Hematopoietic multipotent progenitor cell treated with erythropoietin and hydrocortisone succinate and interleukin-3 and kit ligand, for 8 days (in vitro differentiated cells): ENCODE data around the gene CLDN15.

Source experiments
- DNase-seq: peaks from one replicate; pipeline ENCODE4 v3.0.0-alpha.2; 2015

The CLDN15 gene

GRCh38 chr7:101243646-101244374 lies 6.2 kb upstream of the CLDN15 start:
- peak; percentile 95 for DNase-seq

DNA sequence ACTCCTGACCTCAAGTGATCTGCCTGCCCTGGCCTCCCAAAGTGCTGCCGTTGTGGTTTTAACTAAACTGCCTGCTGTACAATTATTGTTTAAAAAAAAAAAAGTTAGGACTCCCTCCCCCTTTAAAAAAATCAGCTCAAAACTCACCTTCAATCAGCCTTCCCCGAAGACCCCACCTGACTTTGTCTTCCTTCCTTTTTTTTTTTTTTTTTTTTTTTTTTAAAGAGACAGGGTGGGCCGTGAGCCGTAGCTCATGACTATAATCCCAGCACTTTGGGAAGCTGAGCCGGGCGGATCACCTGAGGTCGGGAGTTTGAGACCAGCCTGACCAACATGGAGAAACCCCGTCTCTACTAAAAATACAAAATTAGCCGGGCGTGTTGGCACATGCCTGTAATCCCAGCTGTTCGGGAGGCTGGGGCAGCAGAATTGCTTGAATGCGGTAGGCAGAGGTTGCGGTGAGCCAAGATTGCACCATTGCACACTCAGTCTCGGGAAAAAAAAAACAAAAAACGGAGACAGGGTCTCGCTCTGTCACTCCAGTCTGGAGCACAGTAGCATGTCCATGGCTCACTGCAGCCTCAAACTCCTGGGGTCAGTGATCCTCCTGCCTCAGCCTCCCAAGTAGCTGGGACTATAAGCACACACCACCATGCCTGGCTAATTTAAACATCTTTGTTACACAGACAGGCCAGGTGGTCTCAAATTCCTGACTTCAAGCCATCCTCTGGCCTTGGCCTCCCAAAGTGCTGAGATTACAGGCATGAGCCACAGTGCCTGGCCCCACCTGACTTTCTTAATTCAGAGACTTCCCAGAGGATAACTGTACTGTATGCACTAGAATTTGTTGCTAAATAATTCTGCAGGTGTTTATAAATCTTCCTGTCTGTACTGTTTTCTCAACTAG lies 4.1 kb upstream of the CLDN15 start:
- no peak for DNase-seq

DNA sequence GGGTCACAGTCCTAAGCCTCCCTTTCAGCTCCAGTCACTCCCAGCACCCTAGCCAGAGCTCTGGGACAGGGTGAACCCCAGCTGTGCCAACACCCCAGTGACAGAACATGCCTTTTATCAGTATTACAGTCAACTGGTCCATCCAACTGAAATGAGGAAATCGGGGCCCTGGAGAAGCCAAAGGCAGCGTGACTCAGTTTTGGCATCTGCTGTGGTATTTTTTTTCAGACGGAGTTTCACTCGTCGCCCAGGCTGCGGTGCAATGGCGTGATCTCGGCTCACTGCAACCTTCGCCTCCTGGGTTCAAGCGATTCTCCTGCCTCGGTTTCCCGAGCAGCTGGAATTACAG lies 3.4 kb upstream of the CLDN15 start:
- DNase-seq, result peak; percentile 74

DNA sequence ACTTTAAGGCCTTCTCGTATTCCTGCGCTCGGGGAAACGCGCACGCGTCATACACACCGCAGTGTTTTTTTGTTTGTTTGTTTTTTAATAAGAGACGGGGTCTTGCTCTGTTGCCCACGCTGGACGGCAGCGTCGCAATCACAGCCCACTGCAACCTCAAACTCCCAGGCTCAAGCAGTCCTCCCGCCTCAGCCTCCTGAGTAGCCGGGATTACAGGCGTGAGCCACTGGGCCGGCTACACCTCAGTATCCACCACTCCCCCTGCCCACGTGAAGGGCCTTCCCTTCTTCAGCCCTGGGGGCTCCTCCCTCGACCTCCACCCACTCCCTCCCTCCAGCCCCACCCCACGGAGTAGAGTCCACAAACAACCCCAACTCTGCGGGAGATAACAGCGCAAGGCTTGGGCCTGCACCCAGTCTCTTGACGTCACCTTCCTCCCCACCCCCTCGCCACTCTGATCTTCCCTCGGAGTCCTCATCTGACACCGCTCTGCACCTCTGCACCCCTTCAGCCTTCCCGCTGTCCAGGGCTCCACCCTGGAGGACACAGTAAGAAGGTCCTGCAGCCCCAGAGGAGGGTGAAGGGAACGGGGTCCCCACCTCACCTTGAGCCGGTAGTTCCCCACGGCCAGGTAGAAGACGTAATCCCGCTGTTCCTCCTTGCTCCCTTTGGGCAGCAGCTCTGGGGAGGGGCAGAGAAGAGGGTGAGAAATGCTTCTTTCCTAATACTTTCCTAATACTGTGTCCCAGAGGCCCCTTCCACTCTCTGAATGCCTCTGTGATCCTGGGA lies 2.8 kb upstream of the CLDN15 start:
- DNase-seq, result peak; percentile 84

DNA sequence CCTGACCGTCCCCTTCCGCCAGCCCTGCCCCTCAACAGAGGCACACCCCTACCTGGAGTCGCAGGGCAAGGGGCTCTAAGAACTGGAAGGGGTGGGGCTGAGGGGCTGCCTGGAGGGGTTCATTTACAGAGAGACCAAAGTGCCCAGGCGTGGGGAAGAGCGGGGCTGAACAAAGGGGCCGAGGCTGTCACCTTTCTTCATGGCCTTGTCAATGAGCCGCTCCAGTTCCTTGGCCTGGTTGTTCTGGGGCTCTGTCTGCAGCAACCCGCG lies 2.3 kb upstream of the CLDN15 start:
- DNase-seq, result no peak

DNA sequence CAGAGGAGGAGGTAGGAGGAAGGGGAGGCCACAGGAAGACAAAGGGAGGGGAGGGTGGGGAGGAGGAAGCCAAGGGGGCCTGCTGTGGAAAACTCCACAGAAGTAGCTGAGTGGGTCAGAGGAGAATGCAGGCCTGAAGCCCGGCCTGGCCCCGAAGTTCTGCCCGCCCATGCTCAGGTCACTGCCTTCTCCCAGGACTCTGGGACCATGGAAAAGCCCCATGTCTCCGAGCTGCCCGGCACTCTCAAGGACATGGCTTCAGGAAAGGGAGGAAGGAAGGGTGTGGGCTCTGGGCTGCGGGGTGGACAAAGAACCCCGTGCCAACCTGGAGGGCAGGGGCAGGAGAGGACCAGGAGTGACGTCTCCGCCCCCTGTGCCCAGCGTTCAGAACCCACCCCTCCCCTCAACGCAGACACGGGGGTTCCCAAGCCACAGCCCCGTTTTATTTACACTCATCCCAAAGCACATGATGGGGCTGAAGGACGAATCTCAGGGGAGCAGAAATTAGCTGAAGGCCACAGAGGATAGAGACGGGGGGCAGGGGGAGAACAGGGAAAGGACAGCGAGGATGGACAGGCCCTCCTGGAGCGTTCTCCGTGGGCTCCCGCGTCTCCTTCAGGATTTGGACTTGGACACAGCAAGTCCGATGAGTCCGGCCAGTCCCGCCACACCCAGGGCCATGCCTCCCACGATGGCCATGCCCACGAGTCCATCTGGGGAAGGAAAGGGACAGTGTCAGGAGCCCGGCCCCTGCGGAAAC lies 1.8 kb upstream of the CLDN15 start:
- DNase-seq, result no peak

DNA sequence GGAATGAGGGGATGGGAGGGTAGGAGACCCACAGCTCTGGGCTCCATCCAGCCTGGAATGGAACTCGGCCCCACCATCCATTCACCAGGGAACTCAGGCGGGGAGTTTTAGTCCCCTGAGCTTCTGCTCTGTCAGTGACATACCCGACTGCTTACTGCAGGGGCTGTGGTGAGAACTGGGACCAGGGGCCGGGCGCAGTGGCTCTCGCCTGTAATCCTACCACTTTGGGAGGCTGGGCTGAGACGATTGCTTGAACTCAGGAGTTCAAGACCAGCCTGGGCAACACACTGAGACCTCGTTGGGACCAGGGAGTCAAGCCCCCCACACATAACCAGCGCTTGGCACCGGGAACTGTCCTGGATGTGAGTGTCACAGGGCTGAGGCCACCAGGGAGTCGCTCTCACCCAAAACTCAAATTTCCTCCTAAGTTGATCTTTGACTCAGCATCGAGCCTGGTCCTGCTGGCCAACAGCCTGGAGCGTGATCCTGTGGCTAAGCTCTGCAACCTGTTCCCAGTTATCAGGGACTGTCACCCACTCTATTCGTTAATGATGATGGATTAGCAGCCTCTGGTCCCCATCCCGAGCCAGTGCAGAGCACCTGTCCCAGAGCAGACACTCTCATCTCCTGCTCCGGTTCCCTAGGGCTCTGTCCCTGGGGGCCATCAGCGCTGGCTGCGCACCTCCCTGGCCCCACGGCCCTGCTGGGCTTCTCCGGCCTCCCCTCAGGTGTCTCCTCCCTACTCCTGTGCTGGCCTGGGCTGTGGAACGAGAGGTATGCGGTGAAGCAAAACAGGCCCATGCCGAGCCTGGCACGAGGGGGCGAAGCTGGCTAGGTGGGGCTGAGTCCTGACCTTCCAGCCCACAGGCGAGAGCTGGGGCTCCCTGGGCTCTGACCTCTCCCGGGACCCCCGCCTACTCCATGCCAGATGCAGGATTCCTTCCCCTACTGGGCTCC lies 902 bp upstream of the CLDN15 start:
- no peak for DNase-seq

DNA sequence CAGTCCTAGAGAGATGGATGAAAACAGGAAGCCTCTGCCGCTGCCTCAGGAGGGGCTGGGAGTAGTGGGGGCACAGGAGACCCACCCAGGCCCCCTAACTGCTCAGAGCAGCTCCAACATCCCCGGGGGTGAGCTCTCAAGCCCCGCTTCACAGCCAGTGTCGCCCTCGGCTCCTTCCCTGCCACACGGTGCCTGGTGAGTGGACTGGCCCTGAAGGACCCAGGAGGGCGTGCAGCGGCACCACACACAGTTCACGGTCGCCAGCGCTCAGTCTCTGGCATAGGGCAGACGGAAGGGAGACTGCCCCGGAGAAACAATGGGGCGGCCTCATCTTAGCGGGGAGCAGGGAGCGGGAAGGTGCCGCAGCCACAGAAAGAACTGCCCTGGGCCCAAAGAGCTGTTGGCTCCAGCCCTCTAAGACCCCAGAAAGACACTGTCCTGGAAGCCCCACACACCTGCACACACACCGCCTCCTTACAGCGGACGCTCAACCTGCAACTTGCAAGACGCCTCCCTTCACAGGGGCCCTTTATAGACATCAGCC lies 1.2 kb downstream of the CLDN15 start:
- no peak for DNase-seq

DNA sequence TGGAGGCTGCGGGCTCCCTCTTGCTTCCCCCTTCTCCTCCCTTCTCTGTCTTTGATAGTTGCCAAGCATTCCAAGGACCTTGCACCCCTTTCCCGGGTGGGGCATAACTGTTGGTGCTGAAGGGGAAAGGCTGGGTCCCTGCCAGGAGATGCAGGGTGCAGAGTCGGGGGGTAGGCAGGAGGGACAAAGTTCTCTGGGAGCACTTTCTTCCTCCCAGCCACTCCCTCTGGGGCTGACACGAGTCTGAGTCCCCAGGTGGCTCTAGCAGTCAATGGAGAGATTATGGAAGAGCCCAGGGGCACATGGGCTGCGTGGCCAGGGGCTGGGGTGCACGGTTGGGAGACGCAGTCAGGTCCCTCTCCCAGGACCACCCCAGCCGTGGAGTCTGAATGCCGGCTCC lies 2.1 kb downstream of the CLDN15 start:
- no peak for DNase-seq

GRCh38 chr7:101235050-101235449 lies 2.6 kb downstream of the CLDN15 start:
- peak; percentile 46 for DNase-seq

DNA sequence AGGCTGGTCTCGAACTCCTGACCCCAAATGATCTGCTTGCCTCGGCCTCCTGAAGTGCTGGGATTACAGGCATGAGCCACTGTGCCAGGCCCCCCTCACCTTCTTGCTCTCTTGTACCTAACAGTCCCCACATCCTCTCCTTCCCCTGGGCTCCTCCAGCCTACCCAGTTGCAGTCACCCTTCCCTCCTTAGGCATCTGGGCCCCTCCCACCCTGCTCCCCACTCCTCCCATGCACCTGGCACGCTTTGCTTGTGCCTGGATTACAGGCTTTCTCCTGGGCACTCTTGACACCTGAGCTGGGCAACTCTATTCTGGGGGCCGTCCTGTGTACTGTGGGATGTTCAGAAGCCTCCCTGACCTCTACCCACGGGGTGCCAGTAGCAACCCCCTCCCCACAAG lies 3.0 kb downstream of the CLDN15 start:
- DNase-seq, result no peak

GRCh38 chr7:101233907-101234547 lies 3.6 kb downstream of the CLDN15 start:
- peak; percentile 56 for DNase-seq

- DNase-seq, result no peak
Observed at GRCh38 chr7:101232141-101232850, 5.3 kb downstream of the CLDN15 start.

- no peak for DNase-seq
Observed at GRCh38 chr7:101231644-101232043, 6.0 kb downstream of the CLDN15 start.

DNA sequence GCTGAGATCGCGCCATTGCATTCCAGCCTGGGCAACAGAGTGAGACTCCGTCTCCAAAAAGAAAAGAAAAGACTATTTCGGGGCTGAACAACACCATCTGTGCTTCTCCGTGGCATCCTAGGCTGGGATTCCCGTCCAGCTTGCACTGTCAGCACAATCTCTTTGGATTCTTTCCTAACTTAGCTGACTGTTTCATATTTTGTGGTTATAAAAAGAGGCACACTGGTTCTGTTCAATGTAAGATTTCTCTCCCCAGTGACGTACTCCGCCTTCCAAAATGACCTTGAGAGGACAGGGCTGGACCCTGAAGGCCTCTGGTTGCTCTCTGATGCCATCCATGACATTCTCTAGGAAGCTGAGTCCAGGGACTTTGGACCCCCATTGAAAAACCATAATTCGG lies 10.9 kb downstream of the CLDN15 start:
- no peak for DNase-seq

GRCh38 chr7:101225650-101226049 lies 12.0 kb downstream of the CLDN15 start:
- no peak for DNase-seq

DNA sequence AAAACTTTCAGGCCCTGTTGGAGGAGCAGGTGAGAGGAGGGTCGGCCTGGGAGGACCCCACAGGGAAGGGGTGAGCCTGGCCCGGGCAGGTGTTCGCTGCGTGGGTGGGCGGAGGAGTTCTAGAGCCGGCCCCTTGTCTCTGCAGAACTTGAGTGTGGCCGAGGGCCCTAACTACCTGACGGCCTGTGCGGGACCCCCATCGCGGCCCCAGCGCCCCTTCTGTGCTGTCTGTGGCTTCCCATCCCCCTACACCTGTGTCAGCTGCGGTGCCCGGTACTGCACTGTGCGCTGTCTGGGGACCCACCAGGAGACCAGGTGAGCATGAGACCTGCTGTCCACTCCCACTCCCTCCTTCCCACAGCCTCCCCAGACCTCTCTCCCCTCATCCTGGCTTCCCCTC lies 14.1 kb downstream of the CLDN15 start:
- DNase-seq, result no peak

- DNase-seq, result no peak
Observed at GRCh38 chr7:101222275-101222830, 15.2 kb downstream of the CLDN15 start.

DNA sequence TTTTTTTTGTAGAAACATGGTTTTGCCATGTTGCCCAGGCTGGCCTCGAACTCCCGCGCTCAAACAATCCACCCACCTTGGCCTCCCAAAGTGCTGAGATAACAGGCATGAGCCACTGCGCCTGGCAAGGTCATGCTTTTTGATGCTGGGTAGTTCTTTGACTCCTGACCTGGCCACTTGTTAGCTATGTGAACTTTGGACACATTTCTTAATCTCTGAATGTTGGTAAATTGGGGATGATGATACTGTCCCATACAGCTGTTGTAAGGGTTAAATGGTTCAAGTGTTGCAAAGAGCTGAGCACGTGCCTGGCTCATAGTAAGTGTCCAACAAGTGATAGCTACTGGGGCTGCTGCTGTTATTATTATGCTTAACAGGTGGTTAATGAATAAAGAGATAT lies 17.3 kb downstream of the CLDN15 start:
- no peak for DNase-seq
